Activated T-cell treated with anti-CD3 and anti-CD28 coated beads for 4 hours (primary cell): Measurements from ENCODE around the gene F11R.
"Not testable (repeated sequence)": the region's sequence is repeated elsewhere in the genome, so short reads cannot be mapped to it uniquely, and the experiment has no call there.

ENCODE experiments used
- DNase-seq: peaks from one replicate; pipeline ENCODE4 v3.0.0-alpha.2; 2020

Gene F11R

GRCh38 chr1:161009602-161010211 is 11.2 kb downstream of the F11R start:
- DNase-seq: no peak

DNA sequence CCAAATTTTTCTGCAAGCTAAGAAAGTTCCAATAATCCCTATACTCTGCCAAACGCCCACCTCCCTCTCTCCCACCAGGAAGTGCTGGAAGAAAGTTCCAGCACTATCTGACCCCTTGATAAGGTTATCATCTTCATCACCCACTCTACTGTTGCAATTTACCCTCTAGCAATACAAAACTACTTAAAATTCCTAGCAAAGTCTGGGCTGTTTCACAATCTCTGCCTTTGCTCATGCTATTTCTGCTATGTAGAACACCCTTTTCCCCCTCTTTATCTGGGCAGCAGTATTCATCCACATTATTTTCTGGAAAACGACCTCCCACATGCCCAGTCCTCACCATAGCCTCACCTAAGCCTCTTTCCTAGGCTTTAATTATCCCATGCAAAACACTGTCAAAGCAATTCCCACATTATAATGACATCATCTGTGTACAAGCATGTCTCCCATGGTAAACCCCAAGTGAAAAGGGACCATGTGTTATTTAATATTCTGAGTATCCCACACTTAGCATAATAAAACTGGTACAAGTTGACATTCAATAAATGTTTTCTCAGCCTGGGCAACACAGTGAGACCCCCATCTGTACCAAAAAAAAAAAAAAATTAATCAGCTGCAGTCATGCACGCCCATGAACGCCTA is 12.0 kb downstream of the F11R start:
- no peak for DNase-seq

DNA sequence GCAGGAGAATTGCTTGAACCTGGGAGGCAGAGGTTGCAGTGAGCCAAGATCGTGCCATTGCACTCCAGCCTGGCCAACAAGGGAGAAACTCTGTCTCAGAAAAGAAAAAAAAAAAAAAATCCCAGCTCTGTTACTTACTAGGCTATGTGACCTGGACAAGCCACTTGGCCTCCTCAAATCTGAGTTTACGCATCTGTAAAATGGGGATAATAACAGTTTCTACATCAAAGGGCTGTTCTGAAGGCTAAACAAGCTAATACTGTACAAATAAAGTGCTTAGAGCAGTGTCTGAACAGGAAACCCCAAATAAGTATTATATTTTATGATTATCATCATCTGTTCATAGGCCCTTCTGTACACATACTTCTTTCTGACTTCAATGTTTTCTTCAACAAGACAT is 13.6 kb downstream of the F11R start:
- no peak for DNase-seq

- DNase-seq: no peak
These were observed 14.4 kb downstream of the F11R start for GRCh38 chr1:161006563-161006962.

DNA sequence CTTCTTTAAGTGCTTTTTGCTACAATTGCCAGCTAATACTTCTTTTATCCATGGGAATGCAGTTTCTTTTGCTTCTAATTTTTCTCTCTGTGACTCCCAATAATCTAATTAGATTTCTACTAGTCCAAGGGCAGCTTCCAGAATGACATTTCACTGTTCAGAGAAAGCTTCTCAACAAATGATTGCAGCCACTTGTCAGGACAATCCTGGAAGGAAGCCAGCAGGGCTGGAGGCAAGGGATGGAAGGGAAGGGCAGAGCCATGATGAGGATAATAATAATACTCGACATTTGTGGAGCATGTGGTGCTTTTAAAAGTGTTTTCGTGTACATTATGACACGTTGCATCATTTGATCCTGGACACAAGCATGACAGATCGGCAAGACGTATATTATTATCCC is 19.4 kb downstream of the F11R start:
- DNase-seq: no peak

GRCh38 chr1:161000736-161001480 is 20.0 kb downstream of the F11R start:
- no peak for DNase-seq

DNA sequence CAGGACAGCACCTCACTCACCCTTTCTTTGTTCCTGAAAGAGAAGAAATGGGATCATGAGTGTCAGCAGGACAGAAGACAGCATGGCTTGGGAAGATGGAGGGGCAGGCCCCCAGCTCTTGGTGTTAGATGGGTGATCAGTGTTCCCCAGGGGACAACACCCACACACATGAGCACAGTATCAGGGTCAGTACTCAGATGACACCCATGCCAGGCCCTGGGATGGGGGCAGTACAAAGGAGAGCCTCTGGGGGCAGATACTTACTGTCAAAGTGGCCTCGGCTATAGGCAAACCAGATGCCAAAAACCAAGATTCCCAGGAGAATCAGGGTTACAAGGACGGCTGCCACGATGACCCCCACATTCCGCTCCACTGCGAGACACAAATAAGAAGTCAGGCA is 21.6 kb downstream of the F11R start:
- DNase-seq: no peak

DNA sequence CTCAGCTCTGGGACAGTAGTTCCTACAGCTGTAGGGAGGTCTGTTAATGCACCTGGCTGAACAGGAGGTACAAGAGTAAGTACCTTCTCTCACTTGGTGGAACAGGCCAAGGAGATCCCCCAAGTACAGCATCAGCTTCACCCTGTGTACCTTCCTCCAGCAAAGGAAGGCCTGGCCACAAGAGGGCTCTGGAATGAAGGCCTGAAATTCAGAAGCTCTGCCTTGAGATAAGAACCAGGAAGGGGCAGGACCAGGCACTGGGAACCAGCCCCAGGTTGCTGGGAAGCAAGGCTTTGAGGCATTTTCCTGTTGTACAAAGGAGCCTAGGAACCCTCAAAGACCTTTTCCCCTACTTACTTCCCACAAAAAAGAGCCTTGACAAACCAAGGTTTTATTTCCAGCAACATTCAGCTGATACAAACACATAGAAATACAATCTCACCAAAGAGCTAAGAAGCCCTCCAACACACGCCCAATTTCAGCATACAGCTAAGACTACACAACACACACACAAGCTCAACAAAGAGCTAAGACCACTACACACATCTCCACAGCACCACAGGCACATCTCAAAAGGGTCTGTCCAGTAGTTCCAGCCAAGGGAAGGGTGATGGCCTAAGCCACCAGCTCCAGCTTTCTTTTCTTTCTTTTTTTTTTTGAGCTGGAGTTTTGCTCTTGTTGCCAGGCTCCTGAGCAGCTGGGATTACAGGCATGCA is 23.5 kb downstream of the F11R start:
- peak; percentile 27 for DNase-seq

DNA sequence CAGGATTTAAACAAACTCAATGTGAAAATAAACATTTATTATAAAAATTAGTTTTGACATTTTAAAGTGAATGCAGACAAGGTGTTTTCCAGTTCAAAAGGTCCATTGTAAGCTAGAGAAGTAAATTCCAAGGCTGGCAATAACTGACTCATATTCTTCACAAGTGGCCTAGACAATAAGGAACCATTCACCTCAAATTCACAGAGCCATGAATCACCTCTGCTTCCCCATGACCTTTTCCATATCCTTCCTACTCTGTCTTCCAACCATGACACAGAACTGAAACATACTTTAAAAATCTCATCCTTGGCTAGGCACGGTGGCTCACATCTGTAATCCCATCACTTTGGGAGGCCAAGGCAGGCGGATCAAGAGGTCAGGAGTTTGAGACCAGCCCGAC is 24.8 kb downstream of the F11R start:
- DNase-seq: no peak

- no peak for DNase-seq
These were observed 27.3 kb downstream of the F11R start for GRCh38 chr1:160993544-160994193.

- DNase-seq: not testable (repeated sequence)
These were observed 28.9 kb downstream of the F11R start for GRCh38 chr1:160992036-160992435.

- no peak for DNase-seq
These were observed 33.4 kb downstream of the F11R start for GRCh38 chr1:160987359-160988050.

DNA sequence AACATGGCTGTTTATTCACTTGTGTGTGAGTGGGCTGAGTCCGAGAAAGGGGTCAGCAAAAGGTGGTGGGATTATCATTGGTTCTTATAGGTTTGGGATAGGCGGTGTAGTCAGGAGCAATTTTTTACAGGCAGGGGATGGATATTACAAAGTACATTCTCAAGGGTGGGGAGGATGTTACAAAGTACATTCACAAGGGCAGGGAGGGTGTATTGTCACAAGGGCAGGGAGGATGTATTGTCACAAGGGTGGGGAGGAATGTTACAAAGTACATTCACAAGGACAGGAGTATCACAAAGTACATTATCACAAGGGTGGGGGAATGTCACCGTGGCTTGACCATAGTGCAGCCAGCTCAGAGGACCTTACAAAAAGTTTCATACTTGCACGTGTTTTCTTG is 35.2 kb downstream of the F11R start:
- DNase-seq: no peak

DNA sequence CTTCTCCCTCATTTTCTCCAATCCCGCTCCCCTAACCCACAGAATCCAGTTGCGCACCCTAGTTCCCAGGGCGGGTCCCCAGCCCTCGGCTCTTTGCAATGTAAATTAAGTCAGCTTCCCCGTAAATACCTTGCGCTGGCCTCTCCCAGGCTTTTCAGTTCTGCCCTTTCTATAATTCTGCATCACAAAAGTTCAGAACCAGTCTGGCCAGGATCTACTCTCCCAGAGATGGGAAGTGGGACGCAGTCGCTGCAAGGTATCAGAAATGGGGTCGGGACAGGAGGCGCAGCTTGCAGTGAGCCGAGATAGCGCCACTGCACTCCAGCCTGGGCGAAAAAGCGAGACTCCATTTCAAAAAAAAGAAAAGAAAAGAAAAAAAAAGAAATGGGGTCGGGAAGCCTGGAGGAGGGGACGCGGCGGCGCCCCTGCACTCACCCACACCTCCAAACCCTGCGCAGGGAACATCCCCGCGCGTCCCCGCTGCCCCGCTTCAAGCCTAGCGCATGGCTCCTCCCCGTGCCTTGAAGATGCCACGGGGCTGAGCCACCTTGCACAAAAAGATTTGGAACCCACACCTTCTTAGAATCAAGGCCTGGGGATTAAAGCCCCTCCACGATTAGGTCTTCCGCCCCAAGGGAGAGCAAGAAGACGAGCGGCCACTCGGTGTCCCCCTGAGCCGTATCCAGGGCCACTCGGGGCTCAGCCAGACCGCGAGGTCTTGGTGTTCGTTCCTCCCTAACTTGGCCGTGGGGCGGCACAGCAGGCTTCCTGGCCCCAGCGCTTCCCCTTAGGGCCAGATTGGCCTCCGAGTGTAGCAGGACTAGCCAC is 39.2 kb downstream of the F11R start:
- no peak for DNase-seq

DNA sequence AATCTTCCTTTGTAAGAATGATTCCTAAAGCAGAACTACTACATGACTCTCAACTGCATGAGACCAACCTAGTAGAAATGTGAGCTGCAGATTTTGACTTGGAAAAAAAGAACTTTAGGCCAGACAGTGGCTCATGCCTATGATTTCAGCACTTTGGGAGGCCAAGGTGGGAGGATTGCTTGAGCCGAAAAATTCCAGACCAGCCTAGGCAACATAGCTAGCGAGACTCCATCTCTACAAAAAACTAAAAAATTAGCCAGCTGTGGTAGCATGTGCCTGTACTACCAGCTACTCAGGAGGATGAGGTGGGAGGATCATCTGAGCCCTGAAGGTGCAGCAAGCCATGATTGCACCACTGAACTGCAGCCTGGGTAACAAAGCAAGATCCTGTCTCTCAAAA is 41.7 kb downstream of the F11R start:
- DNase-seq: no peak

GRCh38 chr1:160978510-160978927 is 42.4 kb downstream of the F11R start:
- no peak for DNase-seq

- DNase-seq: no peak
These were observed 45.9 kb downstream of the F11R start for GRCh38 chr1:160975026-160975425.

GRCh38 chr1:160973491-160973890 is 47.5 kb downstream of the F11R start:
- DNase-seq: no peak

- no peak for DNase-seq
These were observed 48.0 kb downstream of the F11R start for GRCh38 chr1:160972939-160973338.

DNA sequence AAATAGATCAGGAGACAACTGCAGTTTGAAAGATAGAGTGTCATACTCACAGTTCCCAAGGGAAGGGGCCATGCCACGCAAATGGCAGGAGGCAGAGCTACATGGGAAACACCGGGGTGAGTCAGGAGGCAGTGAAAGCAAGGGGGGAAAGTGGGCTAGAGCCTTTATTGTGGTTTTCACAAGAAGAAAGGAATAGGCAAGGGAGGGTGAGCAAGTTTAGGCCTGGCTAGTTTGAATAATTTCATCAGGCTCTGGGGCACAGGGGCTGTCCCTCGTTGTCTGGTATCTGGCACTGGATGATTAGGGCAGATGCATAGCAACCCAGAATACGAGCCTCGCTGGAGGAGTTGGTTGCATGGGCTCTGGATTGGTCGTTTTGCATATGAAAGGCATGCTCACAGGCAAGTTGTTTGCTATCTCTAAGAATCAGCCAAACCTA is 49.3 kb downstream of the F11R start:
- DNase-seq: no peak

DNA sequence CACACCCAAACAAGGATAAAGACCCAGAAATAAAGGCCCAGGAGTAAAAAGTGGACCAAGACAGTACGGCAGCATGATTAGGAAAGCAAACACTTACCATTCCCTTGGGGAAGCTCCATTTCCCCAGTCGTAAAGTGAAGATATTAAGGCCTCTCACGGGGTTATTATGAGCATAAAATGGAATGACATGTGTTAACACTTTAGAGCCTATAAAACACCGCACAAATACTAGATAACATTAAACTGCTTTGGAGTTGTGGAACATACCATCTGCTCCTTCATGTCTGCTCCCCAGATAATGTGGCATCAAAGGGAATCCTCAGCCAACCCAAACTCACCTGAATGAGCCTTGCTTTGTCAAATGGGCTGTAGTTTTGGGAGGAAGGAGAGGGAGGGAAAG is 57.4 kb downstream of the F11R start:
- no peak for DNase-seq

DNA sequence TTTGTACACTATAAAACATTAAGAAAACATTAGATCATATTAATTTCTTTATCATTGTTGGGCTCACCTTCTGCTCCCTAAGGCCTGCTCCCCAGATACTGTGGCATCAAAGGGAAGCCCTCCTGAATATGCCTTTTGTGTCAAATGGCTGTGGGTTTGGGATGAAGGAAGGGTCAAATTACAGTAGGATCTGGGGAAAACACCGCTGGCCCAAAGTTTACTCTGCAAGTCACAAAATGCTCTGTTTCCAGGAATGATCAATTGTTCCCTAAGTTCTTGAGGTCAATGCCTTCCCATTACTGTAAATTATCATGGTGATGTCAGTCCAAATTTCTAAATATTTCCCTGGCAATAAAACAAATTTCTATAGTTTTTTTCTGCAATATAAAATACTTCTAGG is 59.5 kb downstream of the F11R start:
- DNase-seq: no peak
